22Rv1 (cell line): ENCODE data around the gene THRB.

Source experiments
- ZFX ChIP-seq: fragments of 450-650 bp; IDR thresholded peaks from 2 replicates; pipeline ENCODE4 v1.6.1; 2017; ENCODE audit warnings: antibody characterized with exemption, borderline replicate concordance
- TF ChIP-seq, protein P1 (sequence below): fragments of 450-650 bp; IDR thresholded peaks from 2 replicates; pipeline ENCODE4 v1.5.1; 2017; ENCODE audit warnings: mild to moderate bottlenecking

DNA sequence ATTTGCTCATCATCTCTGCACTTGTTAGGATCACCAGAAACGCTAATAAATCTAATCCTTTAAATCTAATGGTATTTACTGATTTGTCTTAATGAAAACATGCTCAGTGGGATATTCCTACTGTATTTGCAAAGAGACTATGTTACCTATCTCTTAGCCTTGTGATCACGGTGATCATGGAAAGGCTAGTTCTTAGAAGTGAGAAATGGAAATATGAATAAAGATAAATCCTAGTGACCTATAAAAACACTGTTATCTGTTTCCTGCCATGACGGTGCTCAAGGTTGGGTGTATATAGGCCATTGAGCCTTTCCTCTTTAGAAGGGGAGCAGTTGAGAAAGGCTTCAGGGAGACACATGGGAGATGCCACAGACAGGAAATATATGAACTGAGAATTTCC, 116.3 kb downstream of the THRB start:
- TF ChIP-seq, protein P1, sequence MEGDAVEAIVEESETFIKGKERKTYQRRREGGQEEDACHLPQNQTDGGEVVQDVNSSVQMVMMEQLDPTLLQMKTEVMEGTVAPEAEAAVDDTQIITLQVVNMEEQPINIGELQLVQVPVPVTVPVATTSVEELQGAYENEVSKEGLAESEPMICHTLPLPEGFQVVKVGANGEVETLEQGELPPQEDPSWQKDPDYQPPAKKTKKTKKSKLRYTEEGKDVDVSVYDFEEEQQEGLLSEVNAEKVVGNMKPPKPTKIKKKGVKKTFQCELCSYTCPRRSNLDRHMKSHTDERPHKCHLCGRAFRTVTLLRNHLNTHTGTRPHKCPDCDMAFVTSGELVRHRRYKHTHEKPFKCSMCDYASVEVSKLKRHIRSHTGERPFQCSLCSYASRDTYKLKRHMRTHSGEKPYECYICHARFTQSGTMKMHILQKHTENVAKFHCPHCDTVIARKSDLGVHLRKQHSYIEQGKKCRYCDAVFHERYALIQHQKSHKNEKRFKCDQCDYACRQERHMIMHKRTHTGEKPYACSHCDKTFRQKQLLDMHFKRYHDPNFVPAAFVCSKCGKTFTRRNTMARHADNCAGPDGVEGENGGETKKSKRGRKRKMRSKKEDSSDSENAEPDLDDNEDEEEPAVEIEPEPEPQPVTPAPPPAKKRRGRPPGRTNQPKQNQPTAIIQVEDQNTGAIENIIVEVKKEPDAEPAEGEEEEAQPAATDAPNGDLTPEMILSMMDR, result no peak
- TF ChIP-seq ZFX, result no peak
